HG03342 (cell line): Measurements from ENCODE around the gene FAIM2.

Experiments
- ATAC-seq: cut with Tn5 transposase; IDR thresholded peaks from one replicate; pipeline ENCODE4 v1.9.1; 2021; ENCODE audit warnings: mild to moderate bottlenecking, moderate library complexity; ENCODE audit not compliant: unreplicated experiment

Gene FAIM2

DNA sequence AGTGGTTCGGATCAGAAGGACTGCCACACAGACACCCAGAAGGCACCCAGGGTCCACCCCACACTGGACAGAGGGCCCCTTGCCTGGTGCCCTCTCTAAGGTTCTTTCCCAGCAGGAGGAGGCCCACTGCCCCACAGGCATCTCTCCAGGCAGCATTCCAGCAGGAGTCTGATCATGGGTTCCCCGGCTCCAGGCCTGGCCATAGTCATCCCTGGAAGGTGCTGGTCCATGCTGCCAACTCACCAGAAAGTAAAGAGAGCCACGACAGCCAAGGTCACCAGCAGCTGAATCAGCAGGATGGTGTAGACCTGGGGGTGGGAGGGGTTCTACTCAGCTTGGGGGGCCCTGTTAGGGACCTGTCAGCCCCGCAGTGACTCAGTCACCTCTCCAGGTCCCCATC, 6.4 kb downstream of the FAIM2 start:
- ATAC-seq: no peak

DNA sequence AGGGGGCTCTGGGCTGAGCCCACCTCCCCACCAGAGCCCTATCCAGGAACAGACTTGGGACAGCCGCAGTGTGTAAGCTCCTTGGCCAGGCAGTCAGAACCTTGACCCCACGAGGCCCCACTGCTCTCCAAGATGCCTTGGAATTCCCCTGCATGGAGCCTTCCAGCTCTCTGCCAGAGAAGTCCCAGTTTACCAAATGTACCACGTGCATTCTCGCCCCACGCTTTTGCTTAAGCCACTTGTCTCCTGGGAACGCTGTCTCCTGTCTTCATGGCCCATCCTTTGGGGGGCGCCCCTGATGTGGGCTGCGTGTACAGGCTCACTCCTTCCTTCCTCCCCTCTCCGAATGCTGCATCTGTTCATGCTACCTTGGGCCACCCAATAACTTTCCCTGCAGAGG, 7.9 kb downstream of the FAIM2 start:
- no peak for ATAC-seq

GRCh38 chr12:49894751-49895148, 8.9 kb downstream of the FAIM2 start:
- no peak for ATAC-seq

- no peak for ATAC-seq
These were observed 9.6 kb downstream of the FAIM2 start for GRCh38 chr12:49893753-49894750.

DNA sequence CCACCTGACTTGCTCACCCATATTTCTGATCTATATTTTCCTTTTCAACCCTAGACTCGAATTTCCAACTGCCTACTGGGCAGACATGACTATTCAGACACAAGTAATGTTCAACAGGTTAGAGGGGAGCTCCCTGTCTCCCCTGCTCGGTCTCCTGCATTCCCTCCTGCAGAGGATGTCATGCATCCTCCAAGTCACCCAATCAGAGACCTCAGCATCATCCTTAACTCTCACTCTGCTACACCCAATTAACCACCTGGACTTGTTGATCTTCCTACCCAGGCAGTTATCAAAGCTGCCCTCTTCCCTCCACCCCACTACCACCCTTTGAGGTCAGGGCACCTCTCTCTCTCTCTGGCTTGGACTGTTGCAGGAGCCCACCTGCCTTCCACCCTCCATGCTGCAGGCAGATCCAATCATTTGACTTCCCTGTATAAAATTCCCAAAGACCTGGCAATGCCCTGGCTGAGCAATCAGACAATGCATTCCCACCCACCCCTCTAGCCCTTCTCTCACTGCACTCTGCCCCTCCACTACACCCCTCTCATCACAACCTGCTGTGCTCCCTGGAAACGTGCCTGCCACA, 10.9 kb downstream of the FAIM2 start:
- ATAC-seq: no peak

GRCh38 chr12:49892084-49892731, 11.5 kb downstream of the FAIM2 start:
- no peak for ATAC-seq

- ATAC-seq: no peak
These were observed 12.2 kb downstream of the FAIM2 start for GRCh38 chr12:49891476-49891875.

- ATAC-seq: no peak
These were observed 12.7 kb downstream of the FAIM2 start for GRCh38 chr12:49891012-49891411.

- no peak for ATAC-seq
These were observed 13.6 kb downstream of the FAIM2 start for GRCh38 chr12:49890096-49890461.

DNA sequence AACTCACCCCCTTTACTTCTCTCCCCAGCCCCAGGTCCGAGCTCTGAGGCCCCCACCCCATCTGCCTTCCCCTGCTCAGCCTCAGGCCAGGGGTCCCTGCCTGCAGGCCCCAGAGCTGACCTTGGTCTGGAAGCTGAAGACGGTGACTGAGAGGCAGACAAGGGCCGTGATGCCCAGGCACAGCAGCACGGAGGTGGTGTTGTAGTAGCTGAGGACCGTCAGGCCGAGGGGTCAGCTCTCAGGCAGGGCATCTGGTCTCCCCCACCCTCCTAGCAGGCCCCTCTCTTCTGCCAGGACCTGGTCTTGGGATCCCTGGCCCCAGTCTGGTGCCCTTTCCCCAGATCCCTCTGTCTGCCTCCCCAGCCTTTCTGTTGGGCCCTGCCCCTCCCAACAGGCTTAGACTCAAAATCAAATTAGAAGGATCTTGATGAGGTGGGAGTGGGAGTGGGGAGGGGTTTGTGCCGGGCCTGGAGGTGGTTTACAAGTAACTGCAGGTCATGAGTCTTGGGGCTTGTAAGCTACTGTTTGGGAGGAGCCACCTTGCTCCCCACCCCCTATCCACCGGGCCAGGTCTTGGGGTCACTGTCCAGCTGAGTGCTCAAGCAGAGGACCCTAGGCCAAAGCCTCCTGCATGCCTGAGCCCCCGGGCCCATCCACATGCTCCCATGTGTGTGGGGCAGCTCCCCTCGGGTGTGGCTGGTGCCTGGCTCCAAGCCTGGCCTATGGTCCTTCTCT, 14.2 kb downstream of the FAIM2 start:
- ATAC-seq: no peak

GRCh38 chr12:49888461-49889151, 15.1 kb downstream of the FAIM2 start:
- ATAC-seq: no peak

DNA sequence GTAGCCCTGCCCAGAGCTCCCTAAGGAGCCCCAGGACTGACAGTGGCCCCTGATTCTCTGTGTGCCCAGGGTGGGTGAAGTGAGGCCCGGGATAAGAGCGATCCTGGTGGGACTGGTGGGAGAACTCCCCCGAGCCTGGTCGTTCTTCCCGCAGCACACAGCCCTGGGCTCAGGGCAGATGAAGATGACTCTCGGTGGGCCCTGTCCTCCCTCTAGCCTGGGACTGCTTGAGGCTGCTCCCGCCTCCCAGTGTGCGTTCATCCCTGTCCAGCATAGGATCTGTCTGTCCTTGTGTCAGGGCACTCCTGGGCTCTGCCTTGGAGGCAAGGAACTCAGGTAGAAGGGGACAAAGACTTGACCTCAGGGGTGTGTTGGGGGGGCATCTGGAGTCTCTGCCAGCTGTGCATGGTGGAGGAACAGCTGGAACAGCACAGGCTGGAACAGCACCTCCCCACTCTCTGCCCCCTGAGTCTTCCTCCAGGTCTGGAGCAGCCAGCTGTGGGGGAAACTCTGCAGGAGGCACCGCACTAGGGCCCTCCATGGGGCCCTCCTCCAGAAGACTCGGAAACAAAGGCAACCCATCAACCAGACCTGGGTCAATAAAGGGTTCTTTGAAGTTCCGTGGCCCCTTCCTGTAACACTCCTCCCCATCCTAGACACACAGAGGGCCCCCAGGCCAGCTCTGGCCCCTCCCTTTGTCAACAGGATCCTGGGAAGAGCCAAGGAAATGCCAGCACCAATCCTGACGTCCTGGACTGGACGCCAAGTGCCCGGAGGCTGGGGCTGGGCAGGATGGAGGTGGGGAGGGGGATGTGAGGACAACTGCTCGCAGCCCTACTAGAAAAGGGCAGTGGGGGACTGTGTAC, 15.9 kb downstream of the FAIM2 start:
- no peak for ATAC-seq

- no peak for ATAC-seq
These were observed 16.6 kb downstream of the FAIM2 start for GRCh38 chr12:49887091-49887490.

GRCh38 chr12:49885663-49886461, 17.8 kb downstream of the FAIM2 start:
- no peak for ATAC-seq

GRCh38 chr12:49885118-49885517, 18.6 kb downstream of the FAIM2 start:
- ATAC-seq: no peak

GRCh38 chr12:49882851-49883464, 20.7 kb downstream of the FAIM2 start:
- no peak for ATAC-seq

GRCh38 chr12:49882248-49882850, 21.4 kb downstream of the FAIM2 start:
- ATAC-seq: no peak
